Cortex of kidney (tissue), 1 donor: ENCODE data around the gene NAB1.
"Not testable (repeated sequence)": the region's sequence is repeated elsewhere in the genome, so short reads cannot be mapped to it uniquely, and the experiment has no call there.

Experiments
- DNase-seq: peaks from one replicate; lab custom pipeline; 2025; lab: John Stamatoyannopoulos, UW

The NAB1 gene

DNA sequence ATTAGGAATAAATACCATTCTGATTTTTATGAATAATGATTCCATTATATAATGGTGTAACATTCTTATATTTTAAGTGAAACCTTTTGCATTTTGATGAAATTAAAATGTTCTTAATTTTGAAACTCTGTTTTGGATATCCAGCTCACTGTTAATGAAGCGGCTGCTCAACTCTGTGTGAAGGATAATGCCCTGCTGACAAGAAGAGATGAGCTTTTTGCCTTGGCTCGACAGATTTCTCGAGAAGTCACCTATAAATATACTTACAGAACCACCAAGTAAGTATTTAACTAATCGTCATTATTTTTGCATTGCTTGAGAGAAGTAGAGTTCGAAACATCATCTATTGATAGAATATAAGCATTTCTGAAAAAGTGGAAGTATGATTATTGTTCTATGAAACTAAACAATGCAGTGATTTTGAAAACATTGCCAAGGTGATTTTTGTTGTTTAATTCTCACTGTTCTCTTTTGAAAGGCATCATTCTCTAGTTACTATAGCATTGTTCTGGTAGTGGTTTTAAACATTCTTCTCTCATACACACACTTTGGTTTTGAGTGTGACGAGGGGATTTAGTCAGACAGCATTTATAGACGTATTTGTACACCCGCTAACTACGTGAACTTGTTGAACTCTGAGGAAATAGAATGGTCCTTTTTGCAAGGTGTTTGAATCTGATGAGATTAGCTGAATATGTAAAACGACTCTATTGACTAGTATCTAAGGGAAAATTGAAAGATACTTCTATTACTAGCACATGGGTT is 21.5 kb downstream of the NAB1 start:
- DNase-seq: no peak

DNA sequence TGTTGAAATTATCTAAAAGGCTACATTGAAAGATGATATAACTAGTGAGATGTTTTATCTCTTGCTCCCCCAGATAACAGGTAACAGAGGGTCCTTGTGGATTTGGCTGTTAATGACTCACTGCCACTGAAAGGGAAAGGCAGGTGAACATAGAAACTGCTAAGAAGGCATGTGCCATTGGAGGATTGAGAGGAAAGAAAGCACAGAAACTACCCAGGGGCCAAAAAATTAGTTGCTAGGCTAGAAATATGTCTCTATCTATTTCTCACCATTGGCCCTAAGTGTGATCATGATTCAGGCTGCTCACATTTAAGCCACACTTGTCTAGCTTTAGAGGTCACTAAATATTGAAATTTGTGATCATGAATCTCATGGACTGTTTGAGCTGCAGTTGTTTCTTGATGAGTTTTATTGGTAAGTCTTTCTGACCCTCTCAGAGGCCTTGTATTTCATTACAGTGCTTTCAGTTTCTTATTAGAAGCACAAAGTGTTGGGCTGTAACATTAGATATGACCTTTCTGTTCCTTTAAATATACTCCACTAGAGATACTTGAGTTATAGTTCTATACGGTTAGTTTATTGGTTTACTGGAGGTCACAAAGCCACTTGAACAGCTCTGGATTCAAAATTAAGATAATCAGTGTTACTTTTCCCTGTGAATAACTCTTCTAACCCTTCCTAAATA is 26.2 kb downstream of the NAB1 start:
- no peak for DNase-seq

DNA sequence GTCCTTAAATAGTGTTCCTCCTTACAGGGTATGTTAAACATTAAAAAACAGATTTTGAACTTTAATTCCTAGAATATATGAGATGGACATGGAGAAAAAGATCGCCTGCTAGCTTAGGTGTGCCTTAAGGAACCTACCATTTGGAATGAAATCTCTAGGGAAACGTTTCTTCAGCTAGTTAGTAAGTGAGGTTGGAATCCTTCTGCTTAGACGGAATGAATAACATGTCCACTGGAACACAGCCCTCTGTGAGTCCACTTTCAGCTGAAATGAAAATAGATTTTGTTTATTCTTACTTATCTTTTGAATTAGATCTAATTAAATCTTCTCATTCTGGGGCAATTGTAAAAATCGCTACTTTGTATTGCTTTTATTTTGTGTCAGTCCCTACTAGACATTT is 28.4 kb downstream of the NAB1 start:
- DNase-seq: no peak

DNA sequence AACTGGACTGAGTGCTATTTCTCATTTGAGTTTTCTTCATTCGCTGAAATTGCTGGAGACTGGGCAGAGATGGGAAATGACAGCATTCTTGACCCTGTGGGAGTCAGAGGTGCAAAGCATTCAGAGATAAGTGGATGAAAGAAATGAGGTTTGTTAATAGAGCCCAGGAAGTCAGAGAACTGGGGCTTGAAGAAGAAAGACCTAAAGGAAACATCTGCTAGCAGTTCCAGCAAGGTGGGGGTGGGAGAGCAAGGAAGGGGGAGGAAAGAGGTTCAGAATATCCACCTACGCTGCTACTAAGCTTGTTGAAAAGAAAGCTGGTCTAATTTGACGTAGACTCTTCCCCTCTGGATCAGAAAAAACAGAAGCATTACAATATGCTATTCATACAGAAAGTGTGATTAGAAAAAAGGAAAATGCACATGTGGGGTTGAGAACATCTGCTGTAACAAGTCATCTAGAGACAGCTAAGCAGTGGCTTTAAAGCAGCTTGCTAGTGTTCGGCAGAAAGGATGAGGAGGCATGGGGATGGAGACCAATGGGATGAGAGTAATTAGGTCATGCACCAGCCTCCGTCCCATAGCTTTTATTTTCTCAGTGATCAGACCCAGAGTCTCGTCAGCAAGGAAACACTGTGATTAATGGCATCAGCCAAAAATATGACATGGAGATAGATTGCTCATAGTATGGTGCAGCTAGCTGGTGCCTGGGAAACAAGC is 29.7 kb downstream of the NAB1 start:
- DNase-seq: no peak

DNA sequence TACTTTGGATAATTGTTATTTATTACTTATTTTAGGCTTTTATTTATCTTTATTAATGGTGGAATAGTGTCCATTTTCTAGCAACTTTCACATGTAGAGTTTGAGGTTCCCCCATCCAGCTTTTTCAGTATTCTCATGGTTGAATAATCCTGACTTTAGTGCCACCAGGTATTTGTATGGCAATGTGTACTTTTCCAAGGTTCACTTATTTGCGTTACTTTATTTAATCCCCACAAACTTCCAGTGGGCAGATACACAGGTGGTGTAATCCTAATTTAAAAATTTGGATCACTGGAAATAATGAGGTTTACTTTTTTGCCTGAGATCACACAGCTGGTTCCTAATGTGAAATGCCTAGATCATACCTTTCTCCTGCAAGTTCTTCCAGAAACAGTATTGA is 30.5 kb downstream of the NAB1 start:
- no peak for DNase-seq

DNA sequence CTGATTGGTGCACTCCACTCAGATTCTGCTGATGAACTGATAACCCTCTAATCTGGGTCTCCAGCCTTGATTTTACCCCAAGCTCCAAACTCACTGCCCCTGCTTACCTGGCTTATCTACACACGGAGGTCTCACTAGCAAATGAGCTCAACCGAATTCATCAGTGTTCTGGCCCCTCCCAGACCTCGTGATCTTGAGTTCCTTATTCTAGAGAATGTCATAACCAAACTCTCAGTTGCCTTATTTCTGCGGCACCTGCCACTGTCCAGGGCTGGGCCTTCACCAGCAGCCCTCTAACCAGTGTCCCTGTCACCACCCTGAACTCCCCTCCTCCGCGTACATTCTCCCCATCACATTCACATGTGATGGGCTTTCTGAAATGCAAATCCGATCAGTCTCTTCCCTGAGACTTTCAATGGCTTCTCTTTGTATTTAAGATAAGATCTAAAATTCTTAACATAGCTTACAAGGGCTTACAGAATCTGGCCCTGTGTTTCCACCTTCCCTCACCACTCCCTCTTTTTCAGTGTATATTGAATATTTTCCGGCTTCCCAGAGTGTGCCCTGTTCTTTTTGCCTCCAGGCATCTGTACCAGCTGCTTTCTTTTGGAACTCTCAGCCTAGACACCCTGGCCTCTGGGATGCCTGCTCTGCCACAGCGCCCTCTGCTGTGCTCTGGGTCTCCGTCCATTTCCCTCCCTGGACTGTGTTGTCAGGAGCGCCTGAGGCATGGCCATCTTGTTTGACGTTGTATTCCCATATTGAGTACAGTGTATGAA is 31.1 kb downstream of the NAB1 start:
- no peak for DNase-seq

DNA sequence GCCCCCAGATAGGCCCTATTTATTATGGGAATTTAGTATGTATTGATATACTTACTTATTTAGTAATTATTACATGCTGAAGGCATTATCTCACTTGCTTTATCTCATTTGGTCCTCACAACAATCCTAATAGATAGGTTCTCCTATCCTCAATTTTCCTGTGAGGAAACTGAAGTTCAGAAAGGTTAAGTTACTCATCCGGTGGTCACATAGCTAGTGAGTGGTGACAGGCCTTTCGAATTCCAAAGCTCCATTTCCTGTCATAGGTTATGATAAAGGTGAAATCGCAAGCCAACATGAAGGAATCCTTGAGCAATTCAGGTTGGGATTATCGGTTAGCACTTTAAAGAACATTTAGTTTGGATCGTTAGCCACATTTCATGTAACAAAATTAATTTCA is 33.3 kb downstream of the NAB1 start:
- no peak for DNase-seq

DNA sequence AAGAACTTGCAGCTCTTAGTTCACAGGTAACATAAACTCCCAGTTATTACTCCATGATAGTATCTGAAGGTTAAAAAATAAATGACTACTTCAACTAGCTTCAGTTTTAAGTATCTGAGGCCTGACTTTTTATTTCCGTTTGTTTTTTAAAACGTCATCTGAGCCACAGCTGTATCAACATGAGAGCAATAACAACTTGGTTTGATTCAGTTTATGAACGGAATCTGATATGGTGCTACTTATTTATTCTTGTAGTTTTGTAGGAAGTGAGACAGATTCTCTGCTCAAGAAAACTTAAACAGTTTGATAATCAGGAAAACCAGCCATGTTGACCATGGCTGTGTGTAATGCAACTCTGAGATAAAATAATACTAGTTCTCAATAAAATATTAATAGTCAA is 34.9 kb downstream of the NAB1 start:
- DNase-seq: no peak

DNA sequence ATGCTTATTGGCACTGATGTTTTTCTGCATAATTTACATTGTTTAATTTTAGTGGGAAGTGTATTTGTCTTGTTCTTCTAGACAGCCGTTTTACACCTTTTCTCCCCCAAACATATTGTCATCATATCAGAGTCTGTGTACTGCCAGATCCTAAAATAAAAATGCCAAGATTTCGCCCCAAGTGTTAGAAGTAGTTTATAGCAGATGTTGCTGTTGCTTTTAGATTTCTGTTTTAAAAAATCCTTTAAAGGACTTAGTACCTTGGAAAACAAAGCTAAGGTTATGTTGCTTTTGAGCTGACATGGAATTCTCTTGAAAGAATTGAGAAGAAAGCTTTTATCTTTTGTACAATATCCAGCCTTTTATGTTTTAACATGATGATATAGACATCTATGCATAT is 36.0 kb downstream of the NAB1 start:
- no peak for DNase-seq

DNA sequence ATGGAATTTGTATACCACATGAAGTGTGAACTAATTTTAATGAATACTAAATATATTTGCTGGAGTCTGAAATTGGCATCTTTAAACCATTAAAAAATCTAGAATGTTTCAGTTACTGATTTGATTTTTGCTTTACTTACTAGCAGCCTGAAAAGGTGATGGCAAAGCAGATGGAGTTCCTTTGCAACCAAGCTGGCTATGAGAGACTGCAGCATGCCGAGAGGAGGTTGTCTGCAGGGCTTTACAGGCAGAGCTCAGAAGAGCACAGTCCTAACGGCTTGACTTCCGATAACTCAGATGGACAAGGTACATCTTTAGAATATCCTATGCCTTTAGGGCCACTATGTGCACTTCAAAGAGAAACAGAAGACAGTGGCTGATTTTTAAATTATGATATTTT is 36.5 kb downstream of the NAB1 start:
- no peak for DNase-seq

DNA sequence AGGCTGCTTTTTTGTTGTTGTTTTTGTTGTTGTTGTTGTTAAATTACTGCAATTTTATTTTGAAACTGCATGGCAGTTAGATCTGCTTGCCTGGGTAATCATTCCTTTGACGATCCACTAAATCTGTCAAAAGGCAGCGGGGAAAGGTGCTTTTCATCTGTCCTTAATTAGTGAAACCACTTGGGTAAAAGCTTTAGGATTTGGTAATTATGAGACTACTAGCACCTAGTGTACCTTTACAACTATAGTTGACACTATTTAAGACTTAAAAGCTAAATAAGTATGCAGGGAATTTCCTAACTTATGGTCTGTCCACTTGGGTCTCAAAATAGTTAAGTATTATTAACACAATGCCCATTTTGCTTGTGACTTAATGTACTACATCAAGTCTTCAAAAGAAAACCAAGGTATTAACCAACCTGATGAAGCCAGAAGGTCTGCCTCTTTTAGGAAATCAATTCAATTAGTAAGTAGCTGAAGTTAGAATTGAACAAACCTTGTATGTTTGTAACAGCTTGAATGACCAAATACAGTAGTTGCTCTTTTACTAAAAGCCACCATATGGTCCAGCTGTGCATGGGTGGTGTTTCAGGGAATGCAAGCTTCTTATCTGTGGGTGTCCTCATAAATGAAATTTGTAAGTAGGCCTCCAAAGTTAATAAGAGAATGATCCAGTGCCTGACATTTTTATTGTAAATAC is 44.8 kb downstream of the NAB1 start:
- no peak for DNase-seq

DNA sequence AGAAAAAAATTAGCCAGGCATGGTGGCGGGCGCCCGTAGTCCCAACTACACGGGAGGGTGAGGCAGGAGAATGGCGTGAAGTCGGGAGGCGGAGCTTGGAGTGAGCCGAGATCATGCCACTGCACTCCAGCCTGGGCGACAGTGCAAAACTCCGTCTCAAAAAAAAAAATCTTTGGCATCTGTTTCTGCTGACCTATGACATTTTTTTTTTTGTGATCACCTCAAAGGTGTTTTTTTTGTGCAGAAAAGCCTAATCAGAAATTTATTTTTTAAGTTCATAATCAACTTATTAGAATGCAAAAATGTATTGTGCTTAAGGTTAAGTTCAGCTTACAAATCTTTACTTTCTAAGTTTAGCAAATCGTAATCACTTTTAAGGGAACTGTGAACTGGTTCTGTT is 45.6 kb downstream of the NAB1 start:
- DNase-seq: no peak

DNA sequence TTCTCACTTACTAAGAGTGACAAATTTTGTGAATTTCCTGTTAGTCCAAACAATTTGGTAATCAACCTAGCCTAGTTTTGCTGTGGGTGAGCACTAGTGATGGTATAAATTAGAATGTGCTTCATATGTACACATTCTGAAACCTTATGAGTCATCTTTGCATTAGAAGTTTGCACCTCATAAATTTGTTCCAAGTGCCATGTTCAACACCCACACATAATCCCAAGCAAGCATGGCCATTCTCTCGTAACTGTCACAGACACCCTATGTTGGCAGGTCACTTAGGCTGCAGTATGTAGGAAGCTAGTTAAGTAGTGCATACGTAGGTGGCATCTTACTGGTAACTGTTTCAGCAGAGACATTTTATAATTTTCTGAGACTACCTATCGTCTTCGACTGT is 46.9 kb downstream of the NAB1 start:
- DNase-seq: no peak

DNA sequence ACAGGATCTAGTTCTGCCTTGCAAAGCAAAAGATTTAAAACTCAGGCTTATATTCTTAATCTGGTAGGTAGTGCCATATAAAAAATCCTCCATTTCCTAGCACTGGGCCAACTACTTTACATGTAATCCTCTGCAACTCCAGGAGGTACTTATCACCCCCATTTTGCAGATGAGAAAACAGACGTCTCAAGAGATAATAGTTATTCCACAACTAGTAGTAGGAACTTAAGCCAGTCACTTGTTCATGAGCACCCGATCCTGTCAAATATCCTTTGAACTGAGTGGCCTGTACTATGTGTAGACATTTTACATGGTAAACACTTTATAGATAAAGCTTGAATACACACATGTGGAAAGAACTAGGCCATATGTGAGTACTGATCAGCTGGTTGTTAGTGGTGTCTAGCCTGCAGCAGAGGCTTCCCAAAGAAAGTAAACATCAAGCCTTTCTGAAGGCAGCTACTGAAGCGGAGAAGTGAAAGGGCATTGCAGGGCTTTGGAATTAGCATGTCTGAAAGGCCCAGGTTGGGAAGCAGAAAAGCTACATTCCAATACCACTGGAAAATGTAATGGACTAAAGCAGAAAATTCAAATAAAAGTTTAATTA is 48.0 kb downstream of the NAB1 start:
- no peak for DNase-seq

DNA sequence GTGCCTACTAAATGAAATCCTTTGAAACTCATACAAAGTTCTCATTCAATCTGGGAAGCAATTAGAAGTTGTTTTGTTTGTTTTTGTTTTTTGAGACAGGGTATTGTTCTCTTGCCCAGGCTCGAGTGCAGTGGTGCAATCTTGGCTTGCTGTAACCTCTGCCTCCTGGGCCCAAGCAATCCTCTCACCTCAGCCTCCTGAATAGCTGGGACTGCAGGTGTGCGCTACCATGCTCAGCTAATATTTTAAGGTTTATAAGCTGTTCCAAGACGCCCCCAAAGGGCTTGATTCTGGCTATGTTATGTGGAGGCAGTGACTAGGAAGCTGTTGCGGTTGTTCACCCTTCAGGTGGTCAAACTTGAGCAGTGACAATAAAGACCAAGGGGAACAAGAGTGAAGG is 48.5 kb downstream of the NAB1 start:
- DNase-seq: no peak

DNA sequence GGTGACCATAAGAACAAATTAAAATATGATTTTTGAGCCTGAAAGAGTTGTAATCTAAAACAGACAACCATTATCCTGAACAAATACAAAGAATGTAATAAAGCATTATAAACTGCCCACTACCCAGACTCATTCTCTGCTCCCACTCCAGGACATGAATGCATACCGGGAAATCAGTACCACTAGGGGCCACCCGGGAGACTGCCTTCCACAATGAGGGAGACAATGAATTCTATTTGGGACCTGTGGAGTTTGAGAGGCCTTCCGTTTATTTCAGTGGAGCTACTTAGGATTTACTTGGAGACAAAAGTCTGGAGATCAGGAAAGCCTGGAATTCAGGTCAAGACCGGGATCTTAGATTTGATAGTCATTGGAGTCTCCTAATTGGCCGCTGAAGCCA is 50.0 kb downstream of the NAB1 start:
- no peak for DNase-seq

DNA sequence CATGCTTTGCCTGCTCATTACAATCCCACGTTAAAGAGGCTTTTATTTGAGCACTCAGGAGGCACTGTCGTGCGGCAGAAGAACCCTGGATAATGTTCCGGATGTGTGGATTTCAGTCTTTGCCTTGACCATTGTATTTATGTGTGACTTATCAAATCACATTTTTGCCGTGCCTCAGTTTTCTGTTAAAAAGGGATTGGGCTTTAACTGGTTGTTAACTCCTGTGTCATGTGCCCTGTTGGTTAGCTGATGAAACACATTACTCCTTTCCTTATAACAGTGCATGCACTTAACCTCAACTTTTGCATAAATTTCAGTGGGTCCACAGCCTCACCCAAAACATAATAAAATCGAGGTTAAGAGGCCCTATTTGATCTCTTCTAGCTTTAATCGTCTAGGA is 52.7 kb downstream of the NAB1 start:
- no peak for DNase-seq

DNA sequence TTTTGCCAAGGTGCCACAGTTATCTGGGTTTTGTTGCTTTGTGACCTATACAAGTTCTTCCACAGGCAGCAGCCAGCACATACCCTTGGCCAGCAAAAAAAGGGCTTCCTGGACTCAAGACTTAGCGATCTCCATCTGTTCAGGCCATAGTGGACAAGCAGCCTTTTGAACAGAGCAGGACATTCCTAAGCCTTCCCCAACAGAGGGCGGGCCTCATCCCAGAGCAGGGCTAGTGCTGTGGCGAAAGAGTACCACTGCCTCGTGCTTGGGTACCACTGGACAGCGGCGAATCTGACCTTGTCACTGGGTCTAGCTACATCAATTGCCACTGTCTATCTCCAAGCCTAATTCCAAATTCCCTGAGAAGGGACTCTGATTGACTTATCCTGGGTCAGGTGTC is 56.4 kb downstream of the NAB1 start:
- no peak for DNase-seq

DNA sequence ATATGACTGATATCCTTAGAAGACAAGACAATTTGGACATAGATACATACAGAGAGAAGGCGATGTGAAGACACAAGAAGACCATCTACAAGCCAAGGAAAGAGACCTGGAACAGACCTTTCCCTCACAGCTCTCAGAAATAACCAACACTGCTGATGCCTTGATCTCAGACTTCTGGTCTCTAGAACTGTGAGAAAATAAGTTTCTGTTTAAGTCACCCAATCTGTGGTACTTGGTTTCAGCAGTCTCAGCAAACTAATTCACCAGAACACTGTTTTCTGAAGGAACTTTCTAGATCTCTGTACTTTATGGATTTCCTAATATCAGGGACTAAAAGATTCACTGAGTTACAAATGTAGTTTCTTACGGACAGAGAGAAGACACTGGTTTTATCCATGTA is 58.8 kb downstream of the NAB1 start:
- no peak for DNase-seq

DNA sequence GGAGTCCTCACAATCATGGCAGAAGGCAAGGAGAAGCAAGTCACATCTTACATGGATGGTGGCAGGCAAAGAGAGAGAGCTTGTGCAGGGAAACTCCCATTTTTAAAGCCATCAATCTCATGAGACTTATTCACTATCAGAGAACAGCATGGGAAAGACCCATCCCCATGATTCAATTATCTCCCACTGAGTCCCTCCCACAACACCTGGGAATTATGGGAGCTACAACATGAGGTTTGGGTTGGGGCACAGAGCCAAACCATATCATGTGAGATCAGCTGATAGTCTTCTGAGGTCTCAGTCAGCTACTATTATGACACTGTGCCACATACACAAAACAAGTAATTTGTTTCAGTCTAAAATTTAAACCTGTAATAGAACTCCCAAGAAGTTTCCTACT is 59.8 kb downstream of the NAB1 start:
- DNase-seq: not testable (repeated sequence)

DNA sequence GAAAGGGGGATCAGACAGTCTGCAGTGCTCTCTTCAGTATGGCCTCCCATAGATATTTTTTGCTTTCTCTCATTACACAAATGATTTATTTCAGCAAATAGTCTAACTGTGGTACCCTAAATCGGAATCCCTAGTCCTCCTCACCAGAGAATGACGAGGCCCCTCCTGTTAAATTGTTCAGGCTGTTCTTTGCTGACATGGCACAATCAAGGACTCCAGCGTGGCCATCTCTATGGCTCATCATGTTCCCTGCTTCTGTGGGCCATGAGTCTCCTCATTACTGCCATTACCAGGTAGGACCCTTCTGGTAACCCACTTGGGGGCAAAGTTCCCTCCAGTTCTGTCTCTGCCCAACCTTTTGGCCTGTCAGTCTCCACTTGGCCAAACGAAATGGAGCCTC is 62.2 kb downstream of the NAB1 start:
- no peak for DNase-seq
